Left ventricle myocardium inferior (tissue), 1 donor: Measurements from ENCODE around the gene FANCB. TPM values are rescaled to one million over a fixed set of nuclear protein-coding genes. Genes with fewer than 3 reads are reported as not detected.

Experiments
- DNase-seq: peaks from one replicate; pipeline ENCODE4 v3.0.0-alpha.2; 2020
- H3K27ac ChIP-seq: fragments of 200-600 bp; replicated peaks from 2 replicates; pipeline ENCODE4 v1.8.0; 2021
- H3K27me3 ChIP-seq: fragments of 200-600 bp; 2 replicates; pipeline ENCODE4 v1.8.0; 2021; ENCODE audit warnings: low read depth
- H3K36me3 ChIP-seq: fragments of 200-600 bp; 2 replicates; pipeline ENCODE4 v1.8.0; 2021
- H3K4me1 ChIP-seq: fragments of 200-600 bp; 2 replicates; pipeline ENCODE4 v1.8.0; 2021
- H3K4me3 ChIP-seq: fragments of 200-600 bp; 2 replicates; pipeline ENCODE4 v1.8.0; 2021; ENCODE audit warnings: mild to moderate bottlenecking, moderate library complexity
- H3K9me3 ChIP-seq: fragments of 200-600 bp; replicated peaks from 2 replicates; pipeline ENCODE4 v1.8.0; 2021
- CTCF ChIP-seq: fragments of 200-600 bp; IDR thresholded peaks from 2 replicates; pipeline ENCODE4 v1.8.0; 2021; ENCODE audit warnings: antibody characterized with exemption, mild to moderate bottlenecking, borderline replicate concordance
- intact Hi-C: fragments of 100-400 bp; cut with micrococcal nuclease; formaldehyde crosslinking; loops from one replicate; pipeline ENCODE4 v1.11.0; 2022
- long read RNA-seq: library from polyadenylated mRNA; unstranded; transcript quantifications from one replicate; pipeline ENCODE4 v2.0.0, GENCODE V29; 2021
- total RNA-seq: library from RNA; stranded (reverse); fragmentation: NEBNext Ultra II Directional; extraction: Animal tissue kit (Norgen Biotek cat#: 25700); gene quantifications from one replicate; pipeline ENCODE4 v1.2.1, GENCODE V29; 2021
- donor health status: DM: no; HTN: yes; CAD: no; lungs with severe emphysema.

FANCB gene
- total RNA-seq, result 0.66 TPM
- long read RNA-seq, partial matches to known transcripts, result 0 of 1 reads
- long read RNA-seq, other reads (novel, unspliced or antisense), result 1 of 1 reads

DNA sequence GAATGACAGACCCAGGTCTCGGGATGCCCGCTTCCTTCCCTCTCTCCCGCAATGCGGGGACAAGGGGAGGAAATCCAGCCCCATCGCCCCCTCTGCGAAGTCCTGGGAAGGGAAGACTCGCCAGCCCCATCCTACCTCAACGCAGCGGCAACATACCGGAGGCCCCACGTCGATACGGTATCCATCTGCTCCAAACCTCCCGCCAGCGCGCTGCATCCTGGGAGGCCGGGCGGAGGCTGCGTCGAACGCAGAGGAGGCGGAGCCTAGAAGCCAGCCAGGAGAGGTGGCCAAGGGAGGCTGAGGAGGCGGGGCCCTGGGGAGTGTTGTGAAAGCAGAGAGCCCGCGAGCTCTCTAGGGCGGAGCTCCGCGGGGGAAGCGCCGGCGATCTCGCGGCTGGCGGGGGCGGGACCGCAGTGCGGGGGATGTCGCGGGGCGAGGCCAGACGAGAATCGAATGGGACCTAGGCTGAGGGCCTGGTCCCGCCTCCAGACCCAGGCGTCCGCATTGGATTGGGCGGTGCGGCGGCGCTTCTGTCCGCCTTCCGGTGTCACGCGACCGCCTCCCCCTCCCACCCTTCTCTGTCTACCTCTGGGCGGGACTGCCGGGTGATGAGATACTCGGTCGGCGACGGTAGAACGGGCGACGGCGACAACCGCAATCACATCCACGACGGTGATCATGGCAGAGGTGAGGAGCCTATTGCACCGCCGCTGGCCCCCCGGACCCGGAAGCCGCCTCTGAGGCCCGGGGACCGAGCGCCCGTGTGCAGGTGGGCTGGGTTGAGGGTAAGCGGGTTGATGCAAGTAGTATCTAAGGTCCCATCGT is at the start of gene FANCB, which contains the start of gene MOSPD2:
TSS of gene FANCB (minus strand) at position 219 of the 825 bp plus-strand sequence. CDS start 7,559 bp downstream, outside the sequence.
TSS of gene MOSPD2 (plus strand) at position 571 of the 825 bp plus-strand sequence. CDS start at position 679, 108 bp downstream.
- intact Hi-C loops, result no loop called here
- TF ChIP-seq CTCF, result no peak
- peaks cover 10% of the 10 kb centered on the region for H3K4me1 ChIP-seq

GRCh38 chrX:14922437-14922836 is 49.6 kb upstream of the FANCB start:
- Histone ChIP-seq H3K4me3 (no peak overlapping the region), H3K36me3 (peaks cover 4% of the 10 kb centered on the region), H3K27ac (no peak overlapping the region), H3K27me3 (no peaks in the 10 kb centered on the region), H3K9me3 (no peaks in the 10 kb centered on the region), H3K4me1 (no peaks in the 10 kb centered on the region)
- no peak for TF ChIP-seq CTCF
- intact Hi-C loops, result no loop called here
- no peak for DNase-seq

More for the DNA sequence above, at the start of gene FANCB, which contains the start of gene MOSPD2:
- Histone ChIP-seq H3K36me3 (no peaks in the 10 kb centered on the region), H3K27ac (peak within 1 kb of the TSS; percentile 85), H3K27me3 (no peaks in the 10 kb centered on the region), H3K4me3 (peak within 1 kb of the TSS; percentile 83), H3K9me3 (no peaks in the 10 kb centered on the region)
- peak; percentile 94 for DNase-seq

- no peak for DNase-seq
- TF ChIP-seq CTCF, result no peak
- no peak overlapping the region for H3K27ac ChIP-seq
- H3K9me3 ChIP-seq, result no peaks in the 10 kb centered on the region
- H3K4me3 ChIP-seq, result no peak overlapping the region
- peaks cover 18% of the 10 kb centered on the region for H3K36me3 ChIP-seq
- no peaks in the 10 kb centered on the region for H3K27me3 ChIP-seq
- intact Hi-C loops, result no loop called here
- no peaks in the 10 kb centered on the region for H3K4me1 ChIP-seq
These were observed 47.3 kb upstream of the FANCB start for GRCh38 chrX:14920196-14920595.

DNA sequence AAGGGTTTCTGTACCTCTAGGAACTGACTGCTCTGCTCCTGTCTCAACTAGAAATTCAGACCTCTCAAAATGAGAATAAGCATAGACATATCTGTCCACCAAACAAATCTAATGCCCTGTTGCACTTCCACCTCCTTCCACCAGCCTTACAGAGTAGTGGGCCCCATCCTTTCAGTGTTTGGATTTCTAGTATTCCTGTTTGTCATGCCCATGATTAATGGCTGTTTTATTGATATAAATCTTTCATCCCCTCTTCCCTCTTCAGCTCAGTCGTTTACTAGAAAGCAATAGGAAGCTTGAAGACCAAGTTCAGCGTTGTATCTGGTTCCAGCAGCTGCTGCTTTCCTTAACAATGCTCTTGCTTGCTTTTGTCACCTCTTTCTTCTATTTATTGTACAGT is 46.5 kb upstream of the FANCB start:
- intact Hi-C loops, result no loop called here
- H3K4me1 ChIP-seq, result no peaks in the 10 kb centered on the region
- no peaks in the 10 kb centered on the region for H3K27me3 ChIP-seq
- no peak overlapping the region for H3K4me3 ChIP-seq
- H3K36me3 ChIP-seq, result peaks cover 18% of the 10 kb centered on the region
- TF ChIP-seq CTCF, result no peak
- DNase-seq, result no peak
- no peak overlapping the region for H3K27ac ChIP-seq
- H3K9me3 ChIP-seq, result no peaks in the 10 kb centered on the region

DNA sequence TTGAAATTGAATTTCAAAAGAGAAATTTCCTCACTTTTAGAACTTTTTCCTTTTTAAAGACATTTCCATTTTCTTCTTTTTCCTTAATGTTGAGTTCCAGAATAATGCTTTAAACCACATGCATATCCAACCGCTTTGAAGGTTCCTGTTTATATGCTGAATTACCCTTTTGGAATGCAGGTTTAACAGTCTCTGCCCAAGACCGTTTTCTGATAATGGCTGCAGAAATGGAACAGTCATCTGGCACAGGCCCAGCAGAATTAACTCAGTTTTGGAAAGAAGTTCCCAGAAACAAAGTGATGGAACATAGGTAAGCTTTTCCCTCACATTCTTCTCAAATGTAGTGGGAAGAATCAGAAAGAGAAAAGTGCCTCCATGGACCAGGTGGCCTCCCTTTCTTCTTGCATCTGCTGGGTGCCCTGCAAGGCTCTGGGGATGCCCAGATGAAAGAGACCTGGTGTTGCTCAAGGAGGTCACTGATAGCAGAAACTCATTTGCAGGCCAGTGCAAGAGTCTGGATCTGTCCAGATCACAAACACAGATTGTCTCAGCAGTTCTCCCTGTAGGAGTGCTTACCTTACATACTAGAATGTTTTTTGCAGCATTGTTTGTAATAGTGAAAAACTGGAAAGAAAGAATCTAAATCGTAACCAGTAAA is 43.3 kb upstream of the FANCB start:
- Histone ChIP-seq H3K9me3 (no peaks in the 10 kb centered on the region), H3K4me3 (no peak overlapping the region), H3K36me3 (peaks cover 30% of the 10 kb centered on the region), H3K4me1 (no peaks in the 10 kb centered on the region), H3K27ac (no peak overlapping the region), H3K27me3 (no peaks in the 10 kb centered on the region)
- no peak for DNase-seq
- intact Hi-C loops, result no loop called here
- no peak for TF ChIP-seq CTCF
